H1 (cell line): ENCODE data around the gene CEP44. TPM values are rescaled to one million over a fixed set of nuclear protein-coding genes. Genes with fewer than 3 reads are reported as not detected.

Experiments
- CTCF ChIA-PET: fragments of 300-600 bp; sonication (Branson Sonifier 250); formaldehyde crosslinking; loops from one replicate; lab custom pipeline; 2021; ENCODE audit not compliant: partially characterized antibody; lab: Charles Lee
- POLR2A ChIA-PET: fragments of 300-600 bp; sonication (Branson Sonifier 250); formaldehyde crosslinking; loops from one replicate; lab custom pipeline; 2021; ENCODE audit warnings: inconsistent platforms; ENCODE audit not compliant: partially characterized antibody; lab: Charles Lee
- DNase-seq, 2 experiments: peaks; one replicate each; pipeline versions ENCODE4 v3.0.0 to v3.0.0-alpha.2; 2010 to 2022; ENCODE audit warnings: low spot score in 2 of 2, low read depth in 1 of 2, mixed read lengths in 1 of 2
- FAIRE-seq: peaks from 2 replicates; lab custom pipeline; 2011; peaks lifted over from hg19 to GRCh38; lab: Jason Lieb, UNC
- H2AFZ ChIP-seq: 2 replicates; pipeline ENCODE4 v1.8.1; 2012; ENCODE audit warnings: low read length, inconsistent platforms
- H2AK5ac ChIP-seq: 2 replicates; pipeline ENCODE4 v1.6.1; 2013; ENCODE audit warnings: low read depth, low read length
- H2BK120ac ChIP-seq: replicated peaks from 2 replicates; pipeline ENCODE3; 2013; ENCODE audit warnings: low read depth, low read length, inconsistent platforms
- H2BK12ac ChIP-seq: 2 replicates; pipeline ENCODE4 v1.6.1; 2013; ENCODE audit warnings: low read depth, low read length
- H2BK15ac ChIP-seq: 2 replicates; pipeline ENCODE4 v1.6.1; 2013; ENCODE audit warnings: low read length
- H2BK20ac ChIP-seq: 2 replicates; pipeline ENCODE4 v1.6.1; 2013; ENCODE audit warnings: low read length
- H2BK5ac ChIP-seq: 2 replicates; pipeline ENCODE4 v1.6.1; 2013; ENCODE audit warnings: low read depth, low read length
- H3K14ac ChIP-seq: 2 replicates; pipeline ENCODE4 v1.6.1; 2013; ENCODE audit warnings: inconsistent platforms; ENCODE audit not compliant: insufficient read length
- H3K18ac ChIP-seq: 2 replicates; pipeline ENCODE4 v1.6.1; 2013; ENCODE audit warnings: low read length; ENCODE audit errors: extremely low read depth
- H3K23ac ChIP-seq: 2 replicates; pipeline ENCODE4 v1.6.1; 2013; ENCODE audit warnings: inconsistent platforms; ENCODE audit not compliant: insufficient read length
- H3K23me2 ChIP-seq: 2 replicates; pipeline ENCODE4 v1.6.1; 2013; ENCODE audit warnings: low read depth, low read length
- H3K27ac ChIP-seq: 2 replicates; pipeline ENCODE4 v1.6.1; 2011; ENCODE audit warnings: low read depth, low read length, inconsistent platforms
- H3K27me3 ChIP-seq, 4 experiments: replicated peaks in 1 of 4; 1 replicate in 1 of 4; 2 replicates in 3 of 4; pipeline versions ENCODE4 v1.6.1 to v1.8.1; 2011 to 2013; ENCODE audit warnings: low read length in 3 of 4, mild to moderate bottlenecking in 3 of 4, inconsistent platforms in 2 of 4, mixed read lengths in 2 of 4, moderate library complexity in 1 of 4; ENCODE audit not compliant: control insufficient read depth in 3 of 4, insufficient read depth in 3 of 4; ENCODE audit errors: extremely low read depth in 1 of 4
- H3K36me3 ChIP-seq, 4 experiments: 2 replicates each; pipeline versions ENCODE4 v1.6.1 to v1.8.1; 2011 to 2013; ENCODE audit warnings: mild to moderate bottlenecking in 4 of 4, low read length in 3 of 4, moderate library complexity in 2 of 4, control low read depth in 1 of 4, inconsistent platforms in 1 of 4; ENCODE audit not compliant: insufficient read depth in 4 of 4, control insufficient read depth in 2 of 4
- H3K4ac ChIP-seq: replicated peaks from 2 replicates; pipeline ENCODE3; 2013; ENCODE audit warnings: low read length, low read depth, mixed read lengths, inconsistent platforms; ENCODE audit not compliant: insufficient read length
- H3K4me1 ChIP-seq, 4 experiments: replicated peaks in 1 of 4; 1 replicate in 1 of 4; 2 replicates in 3 of 4; pipeline versions ENCODE4 v1.6.1 to v1.8.1; 2011 to 2013; ENCODE audit warnings: low read length in 3 of 4, inconsistent platforms in 2 of 4, mixed read lengths in 1 of 4; ENCODE audit not compliant: insufficient read depth in 4 of 4, control insufficient read depth in 3 of 4
- H3K4me2 ChIP-seq, 2 experiments: 2 replicates each; pipeline versions ENCODE4 v1.6.1 to v1.8.1; 2011 to 2013; ENCODE audit warnings: low read depth in 2 of 2, low read length in 2 of 2, control low read depth in 1 of 2, inconsistent platforms in 1 of 2, mild to moderate bottlenecking in 1 of 2; ENCODE audit not compliant: insufficient read depth in 1 of 2
- H3K4me3 ChIP-seq, 4 experiments: fragments of 200-600, 300-600 bp in 1 of 4; sonication (generic), shearing (Covaris generic), sonication (Bioruptor Twin) in 1 of 4; 2 replicates each; pipeline versions ENCODE4 v1.5.1 to v1.8.1; 2011 to 2016; ENCODE audit warnings: low read length in 4 of 4, low read depth in 3 of 4, control low read depth in 2 of 4, inconsistent platforms in 2 of 4, mild to moderate bottlenecking in 2 of 4, mixed read lengths in 1 of 4, moderate library complexity in 1 of 4; ENCODE audit not compliant: insufficient read depth in 2 of 4; ENCODE audit errors: extremely low read depth in 1 of 4
- H3K56ac ChIP-seq: replicated peaks from 2 replicates; pipeline ENCODE3; 2013; ENCODE audit warnings: low read depth, mild to moderate bottlenecking, mixed read lengths, low read length, inconsistent platforms; ENCODE audit not compliant: insufficient read length
- H3K79me1 ChIP-seq: 2 replicates; pipeline ENCODE4 v1.6.1; 2013; ENCODE audit warnings: low read depth, low read length, control low read depth
- H3K79me2 ChIP-seq, 2 experiments: 2 replicates each; pipeline versions ENCODE4 v1.6.1 to v1.8.1; 2012 to 2013; ENCODE audit warnings: low read length in 2 of 2, mild to moderate bottlenecking in 2 of 2, inconsistent platforms in 1 of 2; ENCODE audit not compliant: insufficient read depth in 2 of 2, control insufficient read depth in 1 of 2
- H3K9ac ChIP-seq, 4 experiments: replicated peaks in 1 of 4; 1 replicate in 1 of 4; 2 replicates in 3 of 4; pipeline versions ENCODE4 v1.6.1 to v1.8.1; 2011 to 2013; ENCODE audit warnings: low read depth in 3 of 4, low read length in 3 of 4, control low read depth in 2 of 4, mild to moderate bottlenecking in 2 of 4, moderate library complexity in 2 of 4, inconsistent platforms in 1 of 4; ENCODE audit errors: extremely low read depth in 1 of 4
- H3K9me3 ChIP-seq, 2 experiments: 2 replicates each; pipeline versions ENCODE4 v1.6.1 to v1.8.1; 2012 to 2013; ENCODE audit warnings: mild to moderate bottlenecking in 2 of 2, moderate library complexity in 2 of 2, control low read depth in 1 of 2, inconsistent platforms in 1 of 2, low read depth in 1 of 2, low read length in 1 of 2, mixed read lengths in 1 of 2; ENCODE audit not compliant: insufficient read depth in 2 of 2
- H4K20me1 ChIP-seq, 2 experiments: replicated peaks in 1 of 2; 2 replicates each; pipeline versions ENCODE3 to v1.8.1; 2011 to 2013; ENCODE audit warnings: inconsistent platforms in 2 of 2, low read length in 2 of 2, mild to moderate bottlenecking in 1 of 2; ENCODE audit not compliant: insufficient read depth in 2 of 2, control insufficient read depth in 1 of 2
- H4K5ac ChIP-seq: 2 replicates; pipeline ENCODE4 v1.6.1; 2013; ENCODE audit warnings: low read length, low read depth, mixed read lengths, inconsistent platforms; ENCODE audit not compliant: insufficient read length
- H4K8ac ChIP-seq: 2 replicates; pipeline ENCODE4 v1.8.0; 2013; ENCODE audit warnings: mild to moderate bottlenecking, moderate library complexity, low read length, inconsistent platforms; ENCODE audit not compliant: insufficient read depth; ENCODE audit errors: extremely low read depth
- H4K91ac ChIP-seq: replicated peaks from 2 replicates; pipeline ENCODE3; 2013; ENCODE audit warnings: low read length, mixed read lengths, inconsistent platforms; ENCODE audit not compliant: insufficient read length
- ASH2L ChIP-seq: fragments of 200-600, 300-600 bp; sonication (generic); IDR thresholded peaks from one replicate; pipeline ENCODE4 v1.7.1; 2017; ENCODE audit warnings: low read length
- ATF3 ChIP-seq: IDR thresholded peaks from 2 replicates; pipeline ENCODE4 v1.6.1; 2011; ENCODE audit warnings: low read depth, mild to moderate bottlenecking, low read length; ENCODE audit not compliant: insufficient read depth
- BRCA1 ChIP-seq: IDR thresholded peaks from 2 replicates; pipeline ENCODE4 v1.6.1; 2012; ENCODE audit warnings: low read depth, low read length, improper control_type of control experiment
- EZH2 ChIP-seq: fragments of 200-600 bp; sonication (generic); IDR thresholded peaks from 2 replicates; pipeline ENCODE4 v1.7.1; 2012; ENCODE audit warnings: low read depth, mild to moderate bottlenecking, moderate library complexity, low read length, inconsistent platforms; ENCODE audit not compliant: severe bottlenecking
- KDM1A ChIP-seq: fragments of 200-600, 300-600 bp; sonication (generic); IDR thresholded peaks from 2 replicates; pipeline ENCODE4 v1.7.1; 2016; ENCODE audit warnings: mild to moderate bottlenecking, low read length, borderline replicate concordance
- MAFK ChIP-seq: IDR thresholded peaks from 2 replicates; pipeline ENCODE4 v1.6.1; 2012; ENCODE audit warnings: low read depth, mild to moderate bottlenecking, improper control_type of control experiment, low read length
- SAP30 ChIP-seq: fragments of 300-600 bp; sonication (generic); IDR thresholded peaks from 2 replicates; pipeline ENCODE4 v1.7.1; 2012; ENCODE audit warnings: low read length, moderate library complexity, mild to moderate bottlenecking, inconsistent platforms; ENCODE audit not compliant: insufficient read depth, insufficient replicate concordance
- SIN3A ChIP-seq, 2 experiments: IDR thresholded peaks in 1 of 2; conservative IDR thresholded peaks in 1 of 2; 2 replicates each; pipeline ENCODE4 v1.6.1; 2011 to 2012; ENCODE audit warnings: low read length in 2 of 2, improper control_type of control experiment in 1 of 2, low read depth in 1 of 2, mild to moderate bottlenecking in 1 of 2
- SP4 ChIP-seq: IDR thresholded peaks from 2 replicates; pipeline ENCODE4 v1.6.1; 2012; ENCODE audit warnings: low read length, inconsistent platforms
- SUZ12 ChIP-seq: fragments of 200-600 bp; sonication (generic); IDR thresholded peaks from 2 replicates; pipeline ENCODE4 v1.6.1; 2012; ENCODE audit warnings: mild to moderate bottlenecking, inconsistent platforms, low read length, moderate library complexity, mixed read lengths
- TEAD4 ChIP-seq: IDR thresholded peaks from 2 replicates; pipeline ENCODE4 v1.6.1; 2012; ENCODE audit warnings: low read depth, low read length, inconsistent platforms, mixed read lengths
- YY1 ChIP-seq: IDR thresholded peaks from 2 replicates; pipeline ENCODE4 v1.6.1; 2011; ENCODE audit warnings: low read depth, mild to moderate bottlenecking, low read length
- WGBS, 2 experiments: shearing (Covaris generic) in 1 of 2; methylation state at CpG; one replicate each; pipeline versions ENCODE4 v1.1.6 to v1.1.7; 2013 to 2015; ENCODE audit warnings: low lambda C conversion rate in 2 of 2, mixed read lengths in 2 of 2, inconsistent platforms in 1 of 2, low coverage in 1 of 2, missing lambda C conversion rate in 1 of 2; ENCODE audit not compliant: insufficient replicate concordance in 2 of 2, insufficient coverage in 1 of 2, insufficient read length in 1 of 2; ENCODE audit errors: extremely low coverage in 1 of 2, missing lambda C conversion rate in 1 of 2; 5-methylcytosine and 5-hydroxymethylcytosine counted together
- polyA plus RNA-seq, 7 experiments: library from polyadenylated mRNA; depleted of rRNA in 3 of 7; stranded (reverse) in 5 of 7; unstranded in 2 of 7; fragments of >200 nt in 5 of 7; fragments of 200-250 nt in 2 of 7; gene quantifications; 1 replicate in 5 of 7; 2 replicates in 1 of 7; 4 replicates in 1 of 7; pipeline versions ENCODE4 v1.2.1 to v1.2.3, GENCODE V29; 2011 to 2013; ENCODE audit warnings: missing spikeins in 2 of 7, mixed read lengths in 2 of 7
- total RNA-seq: library from RNA; stranded (reverse); fragmentation: NEBNext Ultra II Directional; extraction: Animal tissue kit (Norgen Biotek cat#: 25700); gene quantifications from 2 replicates; pipeline ENCODE4 v1.2.1, GENCODE V29; 2021
- TF ChIP-seq, protein P1 (sequence below): IDR thresholded peaks from 2 replicates; pipeline ENCODE4 v1.6.1; 2011; ENCODE audit warnings: low read length, improper control_type of control experiment

The CEP44 gene
- total and polyA plus RNA-seq, 2 of the 8 experiments (the other 6 are each of a cell fraction or from before 2014, with no cell fraction given) = 3.4 to 17.1 TPM

DNA sequence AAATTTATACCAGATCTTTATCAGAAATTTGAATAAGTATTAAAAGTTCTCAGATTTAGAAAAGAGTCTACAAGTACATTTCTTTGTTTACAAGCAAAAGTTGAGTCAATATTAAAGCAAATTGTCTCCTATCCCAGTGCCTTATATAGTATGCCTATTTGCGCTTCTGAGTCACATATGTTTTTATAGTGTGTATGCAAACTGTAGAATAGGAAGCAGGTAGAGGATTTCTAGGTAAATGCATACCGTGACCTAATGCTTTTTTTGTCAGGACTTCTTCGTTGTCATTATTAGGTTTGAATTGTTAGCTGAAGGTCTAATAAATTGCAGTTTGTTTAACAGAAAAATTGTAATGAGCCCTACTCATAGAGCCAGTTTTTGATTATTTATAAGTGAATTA is 22.2 kb downstream of the CEP44 start:
- H2BK15ac ChIP-seq = no peak overlapping the region
- H4K8ac ChIP-seq = no peak overlapping the region
- H2BK120ac ChIP-seq = no peak overlapping the region
- H3K79me2 ChIP-seq = no peaks in the 10 kb centered on the region
- H2BK12ac ChIP-seq = no peak overlapping the region
- H3K56ac ChIP-seq = no peak overlapping the region
- no peak overlapping the region for H3K18ac ChIP-seq
- no peak overlapping the region for H2AK5ac ChIP-seq
- H3K4ac ChIP-seq = no peak overlapping the region
- no peak overlapping the region for H3K23ac ChIP-seq
- no peaks in the 10 kb centered on the region for H3K9me3 ChIP-seq
- DNase-seq = no peak
- no peak overlapping the region for H4K5ac ChIP-seq
- H3K4me2 ChIP-seq = no peak overlapping the region
- H4K20me1 ChIP-seq = no peaks in the 10 kb centered on the region
- H2BK20ac ChIP-seq = no peak overlapping the region
- ChIA-PET CTCF (no interaction called here), POLR2A (no interaction called here)
- no peak overlapping the region for H2BK5ac ChIP-seq
- peaks cover 0 to 18% (median 0%) of the 10 kb centered on the region in 4 experiments; a peak in 2 of 8 replicates for H3K36me3 ChIP-seq
- no peak overlapping the region for H3K4me3 ChIP-seq
- H3K27ac ChIP-seq = no peak overlapping the region
- H3K4me1 ChIP-seq = no peaks in the 10 kb centered on the region
- no peaks in the 10 kb centered on the region for H3K79me1 ChIP-seq
- H2AFZ ChIP-seq = no peak overlapping the region
- no peak overlapping the region for H3K14ac ChIP-seq
- 91% methylated on average over 3 of the region's 3 CpGs; no CpG with 5 or more reads in 1 of the 2 experiments for WGBS, 2 experiments
- FAIRE-seq = no peak
- H3K23me2 ChIP-seq = no peaks in the 10 kb centered on the region
- no peak overlapping the region for H4K91ac ChIP-seq
- no peak overlapping the region for H3K9ac ChIP-seq
- H3K27me3 ChIP-seq = no peaks in the 10 kb centered on the region
- TF ChIP-seq, protein P1, sequence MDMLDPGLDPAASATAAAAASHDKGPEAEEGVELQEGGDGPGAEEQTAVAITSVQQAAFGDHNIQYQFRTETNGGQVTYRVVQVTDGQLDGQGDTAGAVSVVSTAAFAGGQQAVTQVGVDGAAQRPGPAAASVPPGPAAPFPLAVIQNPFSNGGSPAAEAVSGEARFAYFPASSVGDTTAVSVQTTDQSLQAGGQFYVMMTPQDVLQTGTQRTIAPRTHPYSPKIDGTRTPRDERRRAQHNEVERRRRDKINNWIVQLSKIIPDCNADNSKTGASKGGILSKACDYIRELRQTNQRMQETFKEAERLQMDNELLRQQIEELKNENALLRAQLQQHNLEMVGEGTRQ = no peak
- TF ChIP-seq MAFK (no peak), ATF3 (no peak), ASH2L (no peak), SIN3A (conservative IDR thresholded peaks at IDR 0.05 in 1 of 2, IDR thresholded peaks at IDR 0.05 in 1 of 2; ENCODE audit: low read depth in 1 of 2, low read length in 2 of 2) (no peak), SUZ12 (no peak), EZH2 (no peak), SP4 (no peak), TEAD4 (no peak), KDM1A (no peak), SAP30 (no peak), YY1 (no peak), BRCA1 (no peak)
